Panc1 (cell line): ENCODE results near the gene MTX1. TPM values are rescaled to one million over a fixed set of nuclear protein-coding genes. Genes with fewer than 3 reads are reported as not detected.

Experiments used
- ATAC-seq: fragments of 200-7000 bp; cut with Tn5 transposase; 2 replicates; pipeline ENCODE4 v1.9.1; 2020; ENCODE audit warnings: mild to moderate bottlenecking, moderate library complexity
- BruUV-seq: library from RNA; stranded (reverse); fragments of 400-500 nt; replicated peaks from 2 replicates; lab custom pipeline; 2021; lab: Mats Ljungman, UMichigan
- CTCF ChIA-PET: fragments of 300-600 bp; sonication (Branson Sonifier 250); formaldehyde crosslinking; loops from one replicate; lab custom pipeline; 2022; ENCODE audit warnings: antibody characterized with exemption; lab: Charles Lee
- POLR2A ChIA-PET: fragments of 300-600 bp; sonication (Branson Sonifier 250); formaldehyde crosslinking; loops from one replicate; lab custom pipeline; 2022; ENCODE audit warnings: antibody characterized with exemption; lab: Charles Lee
- DNase-seq: peaks from one replicate; pipeline ENCODE4 v3.0.0-alpha.2; 2010; ENCODE audit warnings: low read depth, low spot score
- H3K27ac ChIP-seq: 2 replicates; pipeline ENCODE4 v1.5.1; 2011; ENCODE audit warnings: mild to moderate bottlenecking, low read length, inconsistent platforms
- H3K27me3 ChIP-seq: fragments of 200-500 bp; sonication (Bioruptor generic); 2 replicates; pipeline ENCODE4 v1.6.0; 2014; ENCODE audit warnings: low read length, inconsistent platforms; ENCODE audit not compliant: control insufficient read depth, insufficient read depth
- H3K36me3 ChIP-seq: fragments of 200-500 bp; sonication (Bioruptor generic); 2 replicates; pipeline ENCODE4 v1.5.1; 2014; ENCODE audit warnings: inconsistent platforms, mild to moderate bottlenecking, low read length, moderate library complexity; ENCODE audit not compliant: control insufficient read depth, insufficient read depth
- H3K4me1 ChIP-seq: 2 replicates; pipeline ENCODE4 v1.5.1; 2011; ENCODE audit warnings: inconsistent platforms, mild to moderate bottlenecking, low read length, moderate library complexity; ENCODE audit not compliant: control insufficient read depth, insufficient read depth
- H3K4me3 ChIP-seq, 2 experiments: 2 replicates each; pipeline ENCODE4 v1.5.1; 2011 to 2012; ENCODE audit warnings: low read depth in 2 of 2, low read length in 2 of 2, mild to moderate bottlenecking in 2 of 2, inconsistent platforms in 1 of 2, moderate library complexity in 1 of 2
- H3K9me3 ChIP-seq: fragments of 200-500 bp; sonication (Bioruptor generic); 2 replicates; pipeline ENCODE4 v1.5.1; 2014; ENCODE audit warnings: low read depth, mild to moderate bottlenecking, inconsistent platforms, low read length, moderate library complexity; ENCODE audit not compliant: control insufficient read depth, insufficient read depth
- CTCF ChIP-seq: fragments of 450-650 bp; IDR thresholded peaks from 2 replicates; pipeline ENCODE4 v1.5.1; 2017; ENCODE audit warnings: mild to moderate bottlenecking
- POLR2AphosphoS5 ChIP-seq: IDR thresholded peaks from 2 replicates; pipeline ENCODE4 v1.6.1; 2012; ENCODE audit warnings: mild to moderate bottlenecking, low read depth, low read length, moderate library complexity
- SIN3A ChIP-seq: IDR thresholded peaks from 2 replicates; pipeline ENCODE4 v1.6.1; 2012; ENCODE audit warnings: low read depth, mild to moderate bottlenecking, low read length, moderate library complexity, borderline replicate concordance; ENCODE audit not compliant: insufficient read depth
- TCF7L2 ChIP-seq: IDR thresholded peaks from 2 replicates; pipeline ENCODE4 v1.6.1; 2011; ENCODE audit warnings: mild to moderate bottlenecking, low read depth, low read length, inconsistent platforms
- in situ Hi-C: cut with HindIII; loops from 2 replicates; pipeline ENCODE4 v1.10.0; 2016; ENCODE audit warnings: low sequenced_read_pairs, low pct_unique_long_range_greater_than_20kb
- intact Hi-C: fragments of 100-400 bp; cut with micrococcal nuclease; formaldehyde crosslinking; loops from one replicate; pipeline ENCODE4 v1.10.0; 2022; ENCODE audit not compliant: unreplicated experiment
- total RNA-seq: library from RNA; stranded (reverse); gene quantifications from one replicate; pipeline ENCODE4 v1.2.1, GENCODE V29; 2021; ENCODE audit not compliant: unreplicated experiment
- TF ChIP-seq, protein P1 (sequence below), 2 experiments: IDR thresholded peaks; 2 replicates each; pipeline ENCODE4 v1.6.1; 2011 to 2012; ENCODE audit warnings: low read depth in 2 of 2, control low read depth in 1 of 2, low read length in 1 of 2, mild to moderate bottlenecking in 1 of 2, moderate library complexity in 1 of 2; ENCODE audit not compliant: insufficient read depth in 1 of 2

MTX1 gene
- total RNA-seq, 1 experiment from 2014 or later = 53.6 TPM

DNA sequence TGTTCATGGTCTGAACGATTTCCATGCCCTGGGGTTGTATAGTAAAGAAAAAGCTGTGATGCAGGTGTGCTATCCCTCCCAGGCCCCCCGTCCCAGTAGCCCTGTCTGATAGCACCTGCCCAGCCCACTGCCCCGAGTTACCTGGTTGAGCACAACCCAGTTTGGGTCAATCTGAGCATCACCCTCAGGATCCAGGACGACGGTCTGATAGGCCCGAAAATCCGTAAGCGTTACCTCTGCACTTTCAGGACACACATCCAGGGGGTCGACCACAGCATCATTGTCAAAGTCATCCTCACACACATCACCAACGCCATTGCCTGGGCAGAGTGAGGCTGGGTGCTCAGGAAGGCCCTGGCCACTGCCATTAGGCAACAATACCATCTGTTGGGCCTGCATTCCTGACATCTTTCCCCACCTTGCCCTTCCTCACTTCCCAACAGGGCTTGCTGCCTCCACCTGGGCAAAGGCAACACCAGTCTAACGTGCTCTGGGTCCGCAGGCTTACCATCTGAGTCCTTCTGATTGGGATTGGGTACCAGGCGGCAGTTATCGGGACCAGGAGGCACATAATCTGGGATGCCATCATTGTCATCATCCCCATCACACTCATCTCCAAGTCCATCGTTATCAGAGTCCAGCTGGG lies 10.5 kb upstream of the MTX1 start:
- H3K9me3 ChIP-seq = no peaks in the 10 kb centered on the region
- no peak overlapping the region for H3K27ac ChIP-seq
- no TSS peak for BruUV-seq
- no peak for ATAC-seq
- in situ Hi-C loops (no loop called here), intact Hi-C loops (no loop called here)
- peaks cover 18% of the 10 kb centered on the region for H3K4me1 ChIP-seq
- ChIA-PET CTCF (no interaction called here), POLR2A (interaction anchor here (0.5 kb wide), 1 partner anchor 11 kb away, joined by 3 read pairs; no protein-coding TSS in a partner anchor)
- no peak for TF ChIP-seq CTCF
- TF ChIP-seq TCF7L2 = no peak
- TF ChIP-seq, protein P1, sequence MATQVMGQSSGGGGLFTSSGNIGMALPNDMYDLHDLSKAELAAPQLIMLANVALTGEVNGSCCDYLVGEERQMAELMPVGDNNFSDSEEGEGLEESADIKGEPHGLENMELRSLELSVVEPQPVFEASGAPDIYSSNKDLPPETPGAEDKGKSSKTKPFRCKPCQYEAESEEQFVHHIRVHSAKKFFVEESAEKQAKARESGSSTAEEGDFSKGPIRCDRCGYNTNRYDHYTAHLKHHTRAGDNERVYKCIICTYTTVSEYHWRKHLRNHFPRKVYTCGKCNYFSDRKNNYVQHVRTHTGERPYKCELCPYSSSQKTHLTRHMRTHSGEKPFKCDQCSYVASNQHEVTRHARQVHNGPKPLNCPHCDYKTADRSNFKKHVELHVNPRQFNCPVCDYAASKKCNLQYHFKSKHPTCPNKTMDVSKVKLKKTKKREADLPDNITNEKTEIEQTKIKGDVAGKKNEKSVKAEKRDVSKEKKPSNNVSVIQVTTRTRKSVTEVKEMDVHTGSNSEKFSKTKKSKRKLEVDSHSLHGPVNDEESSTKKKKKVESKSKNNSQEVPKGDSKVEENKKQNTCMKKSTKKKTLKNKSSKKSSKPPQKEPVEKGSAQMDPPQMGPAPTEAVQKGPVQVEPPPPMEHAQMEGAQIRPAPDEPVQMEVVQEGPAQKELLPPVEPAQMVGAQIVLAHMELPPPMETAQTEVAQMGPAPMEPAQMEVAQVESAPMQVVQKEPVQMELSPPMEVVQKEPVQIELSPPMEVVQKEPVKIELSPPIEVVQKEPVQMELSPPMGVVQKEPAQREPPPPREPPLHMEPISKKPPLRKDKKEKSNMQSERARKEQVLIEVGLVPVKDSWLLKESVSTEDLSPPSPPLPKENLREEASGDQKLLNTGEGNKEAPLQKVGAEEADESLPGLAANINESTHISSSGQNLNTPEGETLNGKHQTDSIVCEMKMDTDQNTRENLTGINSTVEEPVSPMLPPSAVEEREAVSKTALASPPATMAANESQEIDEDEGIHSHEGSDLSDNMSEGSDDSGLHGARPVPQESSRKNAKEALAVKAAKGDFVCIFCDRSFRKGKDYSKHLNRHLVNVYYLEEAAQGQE (IDR thresholded peaks at IDR 0.05; ENCODE audit: insufficient read depth in 1 of 2, low read depth in 2 of 2, low read length in 1 of 2) = no peak
- no peak for TF ChIP-seq SIN3A
- no peak for TF ChIP-seq POLR2AphosphoS5
- H3K36me3 ChIP-seq = peaks cover 3% of the 10 kb centered on the region; the same call in 1 of the 2 replicates
- no peak for DNase-seq
- H3K27me3 ChIP-seq = no peaks in the 10 kb centered on the region
- no peak overlapping the region for H3K4me3 ChIP-seq

DNA sequence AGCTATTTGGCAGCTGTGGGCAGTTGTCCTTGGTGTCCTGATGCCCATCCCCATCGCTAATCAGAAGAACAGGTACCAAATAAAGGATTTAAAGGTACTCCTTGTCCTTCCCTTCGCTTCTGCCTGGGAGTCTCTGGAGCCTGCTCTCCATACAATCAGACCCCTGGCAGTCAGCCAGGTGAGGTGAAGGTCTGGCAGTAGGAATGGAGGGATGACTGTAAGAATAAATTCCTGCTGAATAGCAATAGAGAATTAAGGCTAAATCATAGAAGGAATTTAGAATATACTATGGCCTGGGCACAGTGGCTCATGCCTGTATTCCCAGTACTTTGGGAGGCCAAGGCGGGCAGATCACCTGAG lies 10.0 kb upstream of the MTX1 start:
- H3K27ac ChIP-seq = no peak overlapping the region
- BruUV-seq = no TSS peak
- ATAC-seq (no peak), DNase-seq (no peak)
- POLR2A ChIA-PET = interaction anchor here (0.7 to 0.9 kb wide), 3 partner anchors 10 to 516 kb away, joined by 3 to 7 read pairs (median 6); partner anchors contain the start of genes MTX1 and THBS3
- intact Hi-C loops = no loop called here
- H3K36me3 ChIP-seq = peaks cover 3% of the 10 kb centered on the region; the same call in 1 of the 2 replicates
- H3K9me3 ChIP-seq = no peaks in the 10 kb centered on the region
- TF ChIP-seq SIN3A (no peak), POLR2AphosphoS5 (no peak), TCF7L2 (no peak), CTCF (no peak)
- TF ChIP-seq, protein P1 (IDR thresholded peaks at IDR 0.05; ENCODE audit: insufficient read depth in 1 of 2, low read depth in 2 of 2, low read length in 1 of 2) = no peak
- no peaks in the 10 kb centered on the region for H3K27me3 ChIP-seq
- in situ Hi-C loops = no loop called here
- H3K4me1 ChIP-seq = peaks cover 16% of the 10 kb centered on the region
- CTCF ChIA-PET = no interaction called here
- no peak overlapping the region for H3K4me3 ChIP-seq
